ENCODE results near the gene MTCL1. TPM values are rescaled to one million over a fixed set of nuclear protein-coding genes. Genes with fewer than 3 reads are reported as not detected.

The MTCL1 gene
- total RNA-seq, result 61.0 TPM

DNA sequence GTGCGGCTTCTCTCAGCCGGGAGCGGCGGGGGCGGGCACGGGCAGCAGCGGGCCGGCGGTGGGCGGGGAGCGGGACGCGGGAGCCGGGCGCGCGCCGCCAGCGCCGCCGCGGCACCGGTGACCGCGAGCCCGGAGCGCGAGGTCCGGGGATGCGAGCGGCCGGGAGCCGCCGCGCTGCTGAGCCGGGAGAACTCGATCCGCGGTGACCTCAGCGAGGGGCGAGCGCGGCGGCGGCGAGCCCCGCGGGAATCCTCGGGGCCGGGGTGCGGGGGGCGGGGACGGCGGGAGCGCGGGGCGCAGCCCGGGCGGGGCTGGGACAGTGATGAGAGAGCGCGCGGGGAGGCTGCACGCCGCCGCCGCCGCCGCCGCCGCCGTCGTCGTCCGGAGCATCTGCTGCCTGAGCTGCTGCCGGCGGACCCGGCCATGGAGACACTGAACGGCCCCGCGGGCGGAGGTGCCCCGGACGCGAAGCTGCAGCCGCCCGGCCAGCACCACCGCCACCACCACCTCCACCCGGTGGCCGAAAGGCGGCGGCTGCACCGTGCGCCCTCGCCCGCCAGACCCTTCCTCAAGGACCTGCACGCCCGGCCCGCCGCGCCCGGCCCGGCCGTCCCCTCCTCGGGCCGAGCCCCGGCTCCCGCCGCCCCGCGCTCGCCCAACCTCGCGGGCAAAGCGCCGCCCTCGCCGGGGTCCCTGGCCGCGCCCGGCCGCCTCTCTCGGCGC is at the start of gene MTCL1:
TSS of gene MTCL1 (plus strand) at position 319 of the 723 bp plus-strand sequence. CDS start at position 424, 105 bp downstream.

Small RNAs within 50 kb of the gene (small RNA-seq; reads per million reads assigned to genes)
- gene RF00019 (ENCODE audit: low replicate concordance), result not detected

Other genes starting within 250 kb of the MTCL1 start
- 88.3 TPM for gene RAB12, start 96.1 kb upstream of the MTCL1 start, total RNA-seq

Data from parietal lobe (tissue), 2 donors.